GM23248 (cell line): ENCODE data around the gene EHMT1.

Experiments
- EZH2 ChIP-seq: fragments of 200-600 bp; sonication (generic); IDR thresholded peaks from 2 replicates; pipeline ENCODE4 v1.6.1; 2018; ENCODE audit warnings: antibody characterized with exemption, mild to moderate bottlenecking; ENCODE audit not compliant: insufficient read depth, poor library complexity, severe bottlenecking
- EZH2phosphoT487 ChIP-seq: fragments of 200-600 bp; sonication (generic); IDR thresholded peaks from 2 replicates; pipeline ENCODE4 v1.6.1; 2018; ENCODE audit warnings: antibody characterized with exemption, moderate library complexity, mild to moderate bottlenecking, low read depth; ENCODE audit not compliant: insufficient read depth

DNA sequence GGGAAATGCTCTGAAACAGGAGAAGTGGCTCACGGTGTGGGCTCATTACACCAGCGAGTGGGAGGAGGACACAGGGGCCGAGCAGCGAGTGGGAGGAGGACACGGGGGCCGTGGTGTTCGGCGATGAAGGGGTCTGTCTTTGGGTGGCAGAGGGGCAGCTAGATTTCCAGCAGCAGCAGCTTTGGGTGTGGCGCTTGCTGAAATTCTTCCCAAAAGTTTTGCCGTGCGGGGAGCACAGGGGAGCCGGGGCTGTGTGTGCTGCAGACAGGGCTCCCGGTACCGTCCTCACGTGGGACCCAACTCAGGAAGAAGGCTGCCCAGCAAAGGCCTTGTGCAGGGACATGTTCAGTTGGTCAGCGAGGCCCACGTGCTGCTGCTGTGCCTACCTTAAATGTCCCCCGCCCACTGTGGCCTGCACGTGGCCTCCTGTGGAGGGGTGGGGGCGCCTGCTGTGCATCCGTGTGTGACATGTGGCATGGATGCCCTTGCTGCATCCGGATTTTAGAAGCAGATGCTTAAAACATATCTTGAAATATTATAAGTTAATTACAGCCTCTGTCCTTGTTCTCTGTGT is 134.5 kb downstream of the EHMT1 start:
- no peak for TF ChIP-seq EZH2
- no peak for TF ChIP-seq EZH2phosphoT487
